ELR (cell line): Measurements from ENCODE around the gene HSD11B2.

Experiments used
- DNase-seq: peaks from one replicate; pipeline ENCODE4 v3.0.0-alpha.2; 2015; ENCODE audit warnings: low read depth

The HSD11B2 gene

DNA sequence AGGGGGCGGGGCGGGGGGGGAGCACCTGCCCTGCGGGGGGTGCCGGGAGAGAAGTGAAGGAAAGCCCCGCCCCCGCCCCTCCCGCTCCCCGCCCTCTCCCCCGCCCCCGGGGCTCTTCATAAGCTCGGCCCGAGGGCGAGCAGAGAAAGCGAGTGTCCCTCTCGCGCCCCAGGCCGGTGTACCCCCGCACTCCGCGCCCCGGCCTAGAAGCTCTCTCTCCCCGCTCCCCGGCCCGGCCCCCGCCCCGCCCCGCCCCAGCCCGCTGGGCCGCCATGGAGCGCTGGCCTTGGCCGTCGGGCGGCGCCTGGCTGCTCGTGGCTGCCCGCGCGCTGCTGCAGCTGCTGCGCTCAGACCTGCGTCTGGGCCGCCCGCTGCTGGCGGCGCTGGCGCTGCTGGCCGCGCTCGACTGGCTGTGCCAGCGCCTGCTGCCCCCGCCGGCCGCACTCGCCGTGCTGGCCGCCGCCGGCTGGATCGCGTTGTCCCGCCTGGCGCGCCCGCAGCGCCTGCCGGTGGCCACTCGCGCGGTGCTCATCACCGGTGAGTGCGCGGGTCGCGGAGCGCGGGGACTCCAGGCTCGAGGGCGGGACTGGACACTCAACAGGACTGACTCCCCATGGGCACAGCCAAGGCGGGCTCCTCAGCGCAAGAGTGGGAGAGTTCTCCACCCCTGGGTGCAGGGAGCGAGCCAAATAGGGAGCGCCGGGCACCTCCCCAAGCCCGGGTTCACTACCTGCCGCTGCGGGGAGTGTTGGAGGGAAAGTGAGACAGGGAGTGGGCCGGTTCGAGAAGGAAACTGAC, at the start of gene HSD11B2:
HSD11B2 (plus strand) TSS at position 145 of the 798 bp plus-strand sequence; CDS start at position 273, 128 bp downstream.
- peak; percentile 63 for DNase-seq

DNA sequence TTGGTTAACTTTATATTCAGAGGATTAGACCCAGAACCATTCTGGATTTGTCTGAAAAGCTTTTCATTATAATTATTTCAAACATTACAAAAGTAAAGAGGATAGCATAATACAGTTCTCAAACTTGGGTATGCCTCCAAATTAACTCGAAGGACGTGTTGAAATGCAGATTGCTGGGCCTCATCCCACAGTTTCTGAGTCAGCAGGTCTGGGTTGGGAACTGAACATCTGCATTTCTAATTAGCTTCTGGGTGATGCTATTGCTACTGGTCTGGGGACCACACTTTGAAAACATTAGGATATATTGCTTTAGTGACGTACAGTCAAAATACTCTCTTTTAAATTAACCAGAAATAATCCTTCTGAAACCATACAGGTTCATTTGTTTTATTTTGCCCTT, 47.6 kb upstream of the HSD11B2 start:
- no peak for DNase-seq

DNA sequence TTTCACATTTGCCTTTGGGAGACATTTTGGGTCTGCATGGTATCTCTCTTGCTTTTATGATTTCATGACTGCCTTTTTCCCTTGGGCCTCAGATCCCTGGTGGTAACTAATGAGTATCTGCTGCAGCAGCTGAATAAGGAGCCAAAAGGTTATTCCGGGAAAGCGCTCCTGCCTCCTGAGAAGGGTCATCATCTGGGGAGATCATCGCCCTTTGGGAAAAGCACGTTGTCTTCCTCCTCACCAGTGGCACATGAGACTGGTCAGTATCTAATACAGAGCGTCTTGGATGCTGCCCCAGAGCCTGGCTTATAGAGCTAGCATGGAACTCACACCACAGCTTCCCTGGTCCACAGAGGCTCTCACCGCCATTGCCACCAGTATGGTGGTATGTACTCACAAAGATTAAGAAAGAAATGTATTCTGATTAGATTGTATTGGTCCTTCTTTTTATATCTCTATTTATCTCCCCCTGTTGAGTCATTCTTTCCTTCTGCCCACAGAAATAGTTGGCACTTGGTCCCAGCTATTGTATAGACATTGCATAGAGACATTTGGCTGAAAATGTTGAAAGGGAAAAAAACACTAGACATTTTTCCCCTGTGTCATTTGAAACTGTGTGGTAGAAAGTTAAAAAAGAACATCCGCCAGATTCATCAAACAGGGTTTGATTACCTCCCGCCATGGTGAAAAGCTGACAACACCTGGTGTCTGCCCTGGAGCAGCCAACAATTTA, 46.0 kb upstream of the HSD11B2 start:
- DNase-seq, result no peak

DNA sequence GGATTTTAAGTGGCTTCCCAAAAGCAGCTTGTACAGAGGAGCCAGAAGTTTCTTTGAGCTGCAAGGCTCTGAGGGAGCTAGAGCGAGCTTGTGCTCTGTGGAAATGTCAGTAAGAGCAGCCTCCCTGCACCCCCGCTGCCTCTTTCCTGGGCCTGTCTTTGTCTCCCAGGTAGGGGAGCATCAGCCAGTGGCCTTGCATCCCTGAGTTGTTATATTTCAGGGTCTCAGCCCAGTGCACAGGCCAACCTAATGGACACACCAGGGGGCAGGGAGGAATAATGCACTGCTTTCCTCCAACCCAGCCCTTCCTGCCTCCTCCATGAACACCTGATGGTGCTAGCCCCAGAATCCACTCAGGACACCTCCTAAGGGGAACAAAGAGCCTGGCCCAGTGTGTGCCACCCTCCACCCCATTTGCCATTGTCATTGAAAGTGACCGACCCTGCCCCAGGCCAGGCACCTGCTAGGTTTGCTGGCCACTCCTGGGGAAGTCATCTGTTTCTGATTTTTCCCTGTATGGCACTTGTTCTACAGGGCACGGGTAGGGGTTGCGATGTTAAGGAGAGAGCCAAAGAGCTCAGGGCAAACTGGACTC, 44.0 kb upstream of the HSD11B2 start:
- no peak for DNase-seq

DNA sequence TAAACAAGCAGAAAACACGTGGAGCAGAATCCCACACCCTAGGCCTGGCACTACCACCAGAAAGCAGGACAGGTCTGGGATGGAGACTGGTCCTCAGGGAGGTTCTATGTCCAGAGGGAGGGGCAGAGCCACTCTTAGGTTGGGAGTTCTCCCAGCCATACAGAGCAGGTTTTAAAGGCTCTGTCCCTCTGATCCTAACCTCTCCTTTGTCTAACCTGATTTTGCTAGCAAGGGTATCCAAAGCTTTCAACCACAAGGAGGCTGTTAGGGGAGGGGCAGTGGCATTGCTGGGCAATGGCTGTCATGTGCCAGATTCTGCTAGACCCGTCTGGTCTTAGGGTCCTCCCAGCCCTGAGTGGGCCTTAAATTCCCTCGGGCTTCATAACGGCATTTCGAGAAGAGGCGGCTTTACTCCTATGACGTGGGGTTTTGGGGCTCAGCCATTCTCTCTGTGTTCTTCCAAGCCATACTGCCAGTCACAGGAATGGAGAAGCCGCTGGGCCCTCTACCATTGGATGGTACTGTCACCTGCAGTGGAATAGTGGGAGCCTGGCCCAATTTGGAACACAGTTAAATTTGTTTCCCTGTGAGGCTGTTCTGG, 43.3 kb upstream of the HSD11B2 start:
- DNase-seq, result no peak

DNA sequence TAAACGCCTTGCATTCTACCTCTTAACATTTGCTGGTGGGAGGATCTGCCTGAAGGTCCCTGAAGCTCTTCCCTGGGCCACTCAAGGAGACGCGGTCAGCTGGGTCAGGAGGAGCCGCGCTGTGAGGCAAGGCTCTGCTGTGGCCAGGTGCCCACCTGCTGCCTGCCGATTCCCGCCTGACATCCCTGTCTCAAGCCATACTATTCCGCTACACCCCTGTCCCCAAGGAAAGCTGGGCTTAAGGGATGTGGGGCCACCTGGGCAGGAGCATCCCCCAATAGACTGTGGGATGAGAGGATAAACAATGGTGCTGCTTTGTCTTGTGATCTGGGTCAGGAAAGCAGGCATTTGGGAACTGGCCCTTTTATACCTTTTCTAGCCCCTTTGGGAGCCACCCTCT, 42.7 kb upstream of the HSD11B2 start:
- DNase-seq, result no peak

DNA sequence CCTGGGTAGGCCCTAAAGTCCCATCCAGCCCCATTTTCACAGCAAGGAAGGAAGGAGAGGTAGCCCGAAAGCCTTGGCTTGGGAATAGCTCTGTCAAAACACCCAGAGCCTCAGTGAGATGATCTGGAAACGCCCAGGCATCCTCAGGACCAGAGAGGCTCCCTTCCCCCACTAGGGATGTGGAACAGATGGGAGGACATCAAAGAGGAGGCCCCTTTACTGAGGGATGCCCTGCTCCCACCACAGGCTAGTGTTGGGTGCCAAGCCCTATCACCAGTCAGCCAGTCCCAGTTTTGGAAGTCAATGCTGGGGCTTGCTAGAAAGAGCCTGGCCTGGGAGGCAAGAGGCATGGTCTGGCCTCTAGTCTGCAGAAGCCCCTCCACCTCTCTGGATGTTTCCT, 42.3 kb upstream of the HSD11B2 start:
- DNase-seq, result no peak

DNA sequence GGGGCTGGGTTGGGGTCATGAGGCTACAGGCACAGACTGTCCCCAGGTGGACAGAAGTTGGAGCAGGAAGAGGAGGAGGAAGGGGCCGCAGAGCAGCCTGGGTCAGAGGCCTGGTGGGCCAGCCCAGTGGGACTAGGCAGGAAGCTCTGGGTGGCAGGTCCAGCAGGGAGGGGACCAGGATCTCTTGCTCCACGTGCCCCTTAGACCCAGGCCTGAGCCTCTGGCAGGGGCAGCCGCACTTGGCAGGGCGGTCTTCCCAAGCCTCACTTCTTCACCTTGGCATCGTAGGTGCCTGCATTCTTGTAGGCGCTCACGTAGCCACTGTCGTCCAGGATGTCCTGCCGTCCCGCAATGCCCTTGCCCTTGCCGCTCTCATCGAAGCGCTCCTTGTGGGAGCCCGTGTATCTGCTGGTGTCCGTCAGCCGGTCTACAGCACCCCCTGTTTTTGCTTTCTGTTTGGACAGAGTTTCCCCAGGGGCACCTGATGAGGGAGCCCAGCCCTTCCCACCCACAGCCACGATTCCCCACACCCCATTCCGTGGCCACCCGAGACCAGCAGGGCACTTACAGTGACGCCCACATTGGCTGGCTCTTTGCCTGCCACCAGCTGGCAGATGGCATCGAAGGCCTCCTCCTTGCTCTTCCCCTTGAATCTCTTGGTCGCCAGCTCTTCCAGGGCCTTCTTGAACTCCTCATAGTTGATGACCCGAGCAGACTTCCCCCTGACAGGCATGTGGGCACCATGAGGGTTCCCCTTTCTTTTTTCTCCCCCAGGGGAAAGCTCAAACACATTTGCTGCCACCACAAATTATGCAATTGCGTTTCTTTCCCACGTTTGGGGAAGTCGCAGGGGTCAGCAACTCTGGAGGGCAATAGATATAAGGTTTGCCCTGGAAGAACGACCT, 40.8 kb upstream of the HSD11B2 start:
- no peak for DNase-seq

DNA sequence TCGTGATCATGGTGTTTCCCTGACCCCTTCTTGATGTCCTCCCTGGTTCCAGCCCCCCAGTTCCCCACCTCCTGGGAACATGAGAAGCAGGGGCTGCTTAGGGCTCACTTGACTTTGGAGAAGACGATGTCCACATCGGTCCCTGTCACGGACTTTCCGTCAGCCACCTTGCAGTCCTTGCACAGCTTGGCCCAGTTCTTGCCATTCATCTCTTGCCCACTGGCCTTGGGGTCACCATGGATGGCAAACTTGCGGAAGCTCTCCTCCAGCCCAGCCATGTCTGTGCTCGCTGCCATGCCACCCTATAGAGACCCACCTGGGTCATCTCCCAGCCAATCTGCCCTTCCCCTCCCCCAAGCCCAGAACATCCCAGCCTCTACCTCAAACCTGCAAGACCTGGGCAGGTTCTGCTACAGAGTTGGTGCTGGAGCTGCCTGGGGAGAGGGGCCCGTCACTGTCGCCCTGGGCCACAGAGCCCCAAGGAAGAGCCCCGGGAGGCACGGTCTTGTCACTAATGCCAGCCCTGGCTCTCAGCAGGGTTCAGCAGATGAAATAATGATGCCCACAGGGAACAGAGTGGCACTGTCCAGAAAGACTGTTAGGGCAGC, 40.0 kb upstream of the HSD11B2 start:
- DNase-seq, result no peak

DNA sequence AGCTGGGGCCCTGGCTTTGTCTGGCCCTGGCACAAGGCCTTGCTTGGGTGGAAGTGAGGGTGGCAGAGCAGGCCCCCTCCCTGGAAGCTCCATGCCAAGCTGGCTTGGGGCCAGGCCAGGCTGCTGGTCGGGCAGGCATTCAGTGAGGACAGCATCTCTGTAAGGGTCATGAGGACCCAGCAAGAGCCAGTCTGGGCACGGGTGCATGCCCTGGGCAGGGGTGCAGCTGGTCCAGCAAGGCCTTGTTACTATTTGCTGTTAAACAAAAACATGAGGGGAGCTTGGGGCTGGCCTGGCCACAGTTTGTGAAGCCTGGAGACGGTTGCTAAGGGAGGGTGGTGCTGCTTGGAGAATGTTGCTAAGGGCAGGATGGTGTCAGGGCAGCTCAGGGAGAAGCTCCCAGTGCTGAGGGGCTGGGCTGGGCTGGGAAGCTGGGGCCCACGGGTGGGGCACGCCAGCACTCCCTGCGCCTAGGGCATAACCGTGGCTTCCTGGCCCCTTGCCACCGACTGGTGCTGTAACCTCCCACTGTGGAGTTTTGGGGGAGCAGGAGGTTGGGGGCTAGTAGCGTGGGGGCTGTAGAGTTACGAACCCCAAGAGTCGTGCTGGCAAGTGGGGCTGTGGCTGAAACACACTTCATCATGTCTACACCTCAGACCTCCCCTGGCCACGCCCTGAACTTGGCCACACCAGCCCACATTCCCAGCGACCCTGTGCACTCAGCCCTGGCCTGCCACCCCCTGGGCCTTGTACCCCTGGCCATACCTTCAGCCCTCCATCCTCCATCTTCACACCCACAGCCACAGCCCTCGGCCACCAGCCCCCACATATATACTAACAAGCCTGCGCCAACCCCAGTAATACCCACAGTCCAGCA, 39.3 kb upstream of the HSD11B2 start:
- DNase-seq, result no peak

DNA sequence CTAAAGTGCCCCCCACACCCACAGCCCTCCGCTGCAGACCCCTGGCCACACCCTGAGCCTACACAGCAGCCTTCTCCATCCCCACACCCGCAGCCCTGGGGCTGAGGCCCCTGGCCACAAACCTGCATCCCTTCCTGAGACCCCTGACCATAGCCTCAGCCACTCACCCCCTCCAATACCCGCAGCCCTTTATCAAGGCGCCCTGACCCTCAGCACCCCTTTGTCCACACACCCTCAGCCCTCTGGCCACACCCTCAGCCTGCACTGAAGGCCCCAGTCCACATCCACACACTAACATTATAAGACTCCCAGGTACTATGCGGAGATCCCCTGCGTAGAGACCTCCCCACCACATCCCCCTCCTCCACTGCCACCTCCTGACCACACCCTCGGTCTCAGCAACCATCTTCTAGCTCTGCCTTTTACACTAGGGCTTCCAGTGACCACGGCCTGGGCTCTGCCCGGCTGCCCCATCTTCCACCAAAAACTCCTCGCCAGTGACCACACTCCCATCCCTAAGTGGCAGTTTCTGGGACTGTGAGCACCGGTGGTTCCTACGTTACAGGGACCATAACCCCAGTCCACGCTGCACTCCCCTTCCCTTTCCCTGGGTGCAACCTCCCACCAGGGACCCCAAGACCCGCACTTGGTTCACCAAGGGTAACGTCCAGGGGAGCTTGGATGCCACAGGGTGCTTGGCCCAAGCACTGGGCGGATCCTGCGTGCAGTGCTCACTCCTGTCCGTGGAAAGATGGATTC, 38.4 kb upstream of the HSD11B2 start:
- no peak for DNase-seq

DNA sequence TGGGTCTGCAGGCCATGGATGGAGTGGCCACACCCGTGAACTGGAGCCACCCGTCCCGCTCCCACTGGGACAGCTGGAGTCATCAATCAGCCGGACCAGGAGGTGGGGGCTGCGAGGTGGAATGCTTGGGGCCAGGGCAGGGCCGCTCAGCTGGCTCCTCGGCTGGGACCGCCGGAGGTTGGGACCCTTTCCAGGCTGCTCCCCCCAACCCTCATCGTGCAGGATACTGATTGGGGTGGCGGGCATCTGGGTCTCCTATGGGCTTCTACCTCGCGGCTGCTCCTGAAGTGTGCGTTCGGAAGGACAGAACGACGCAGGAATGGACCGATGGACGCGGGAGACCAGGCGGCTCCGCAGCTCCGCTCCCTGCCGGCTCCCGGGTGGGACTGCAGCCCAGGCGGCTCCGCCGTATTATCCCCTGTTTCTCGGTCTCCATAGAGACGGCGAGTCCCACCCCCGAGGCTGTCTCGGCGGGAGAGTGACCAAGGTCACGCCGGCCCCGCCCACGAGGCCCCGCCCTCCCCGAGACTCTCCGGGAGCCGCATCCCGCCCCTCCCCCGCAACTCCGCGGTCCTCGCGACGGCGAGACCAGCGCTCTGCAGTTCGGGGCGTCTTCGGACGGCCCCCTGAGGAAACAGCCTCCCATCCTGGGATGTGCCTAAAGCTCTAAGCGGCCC, 37.7 kb upstream of the HSD11B2 start, which contains the start of gene TPPP3:
TPPP3 (minus strand) TSS at position 388 of the 677 bp plus-strand sequence. CDS start 2,387 bp downstream, outside the sequence.
- peak; percentile 88 for DNase-seq

DNA sequence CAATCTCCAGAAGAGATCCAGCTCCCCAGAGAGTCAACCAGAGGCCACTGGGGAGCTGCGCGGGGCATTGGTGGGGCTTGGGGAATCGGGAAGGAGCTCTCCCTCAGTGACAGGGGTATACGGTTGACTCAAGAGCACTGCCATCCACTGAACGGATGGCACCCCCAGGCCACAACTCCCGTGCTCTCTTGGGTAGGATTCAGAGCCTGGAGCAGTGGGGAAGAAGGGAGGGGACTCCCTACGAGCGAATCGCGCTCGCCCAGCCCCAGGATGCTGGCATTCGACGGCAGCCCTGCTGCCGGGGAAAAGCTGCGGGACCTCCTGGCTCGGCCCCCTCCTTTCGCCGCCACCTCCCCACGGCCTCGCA, 37.1 kb upstream of the HSD11B2 start:
- DNase-seq, result no peak

DNA sequence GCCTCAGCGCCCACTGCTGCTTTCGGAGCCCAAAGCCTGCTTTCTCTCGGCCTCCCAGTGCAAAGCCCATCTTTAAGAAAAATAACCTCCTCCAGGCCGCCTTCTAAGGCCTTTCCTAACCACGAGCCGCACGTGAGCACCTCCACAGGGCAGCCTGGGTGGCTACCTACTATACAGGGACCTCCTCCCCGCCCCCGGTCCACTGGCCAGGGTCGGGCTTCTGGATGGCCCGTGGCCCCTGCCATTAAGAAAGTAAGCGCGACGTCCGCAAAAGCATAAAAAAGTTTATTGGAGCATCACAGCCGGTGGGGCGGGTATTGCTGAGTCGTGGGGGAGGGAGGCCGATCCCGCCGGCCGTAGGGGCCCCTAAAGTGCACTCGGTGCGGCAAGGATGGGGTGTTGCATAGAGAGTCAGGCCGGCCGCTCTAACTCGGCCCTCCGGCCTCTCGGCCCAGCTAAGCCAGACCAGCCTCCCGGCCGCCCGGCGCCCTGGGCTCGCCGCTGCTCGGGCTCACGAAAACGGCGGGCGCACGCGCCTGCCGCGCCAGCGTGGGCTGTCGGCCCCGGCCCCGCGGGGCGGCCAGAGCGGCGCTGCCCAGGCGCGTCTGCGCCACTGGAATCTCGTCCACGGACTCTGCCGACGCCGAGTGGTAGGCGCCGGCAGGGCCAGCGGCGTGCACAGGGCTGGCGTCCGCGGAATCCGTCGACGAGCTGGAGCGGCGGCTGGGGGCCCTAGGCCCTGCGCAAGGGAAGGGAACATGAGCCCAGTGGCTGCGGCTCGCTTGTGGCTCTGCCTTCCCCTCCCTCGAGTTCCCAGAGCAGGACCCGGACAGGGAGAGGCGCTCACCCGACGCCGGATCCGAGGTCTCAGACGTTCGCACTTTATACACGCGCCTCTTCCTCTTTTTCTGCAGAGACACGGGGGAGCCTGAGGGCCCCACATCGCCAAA, 36.5 kb upstream of the HSD11B2 start:
- DNase-seq, result no peak

DNA sequence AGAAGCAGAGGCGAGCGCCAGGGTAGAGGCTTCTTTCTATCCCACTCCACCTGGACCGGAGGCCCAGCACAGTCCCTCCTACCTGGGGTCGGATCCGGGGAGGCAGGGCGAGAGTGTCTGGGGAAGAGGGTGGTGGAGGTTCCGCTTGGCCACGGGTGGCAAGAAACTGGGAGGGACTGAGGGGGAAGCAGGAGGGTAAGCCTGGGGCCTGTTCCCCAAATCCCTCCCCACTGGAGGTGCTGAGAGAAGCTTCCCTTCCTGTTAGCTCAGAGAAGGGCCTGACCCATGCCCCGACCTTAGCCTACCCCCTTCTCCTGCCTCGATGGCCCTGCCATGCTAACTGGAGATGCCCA, 35.8 kb upstream of the HSD11B2 start:
- no peak for DNase-seq

DNA sequence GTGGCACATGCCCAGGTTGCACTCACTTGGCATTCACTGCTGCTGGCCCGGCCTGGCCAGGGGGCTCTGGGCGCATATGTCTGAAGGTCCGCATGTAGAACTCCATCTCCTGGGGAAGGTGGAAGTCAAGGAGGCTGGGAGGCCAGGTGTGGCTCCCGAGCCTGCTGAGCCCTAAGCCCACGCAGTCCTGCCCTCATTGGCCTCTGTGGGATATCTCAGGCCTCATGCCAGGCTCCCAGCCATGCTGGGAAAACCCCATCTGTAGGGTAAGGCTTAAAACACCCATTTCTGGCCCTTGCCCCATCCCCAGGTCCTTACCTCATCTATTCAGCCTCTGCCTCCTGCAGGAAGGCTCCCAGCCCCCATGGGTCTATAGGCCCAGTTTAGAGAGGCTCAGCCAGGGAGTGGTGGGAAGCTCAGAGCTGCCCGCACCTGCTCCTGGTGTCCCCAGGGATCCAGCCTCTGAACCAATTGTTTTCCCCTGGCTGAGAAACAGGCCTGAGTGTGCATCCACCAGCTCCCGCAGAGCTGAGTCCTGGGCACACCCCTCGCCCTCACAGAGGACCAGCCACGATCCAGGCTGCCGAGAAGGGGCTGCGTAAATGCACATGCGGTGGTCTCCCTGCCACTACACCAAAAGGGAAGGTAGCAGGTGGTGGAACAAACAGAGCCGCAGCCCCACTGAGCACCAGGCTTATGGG, 35.3 kb upstream of the HSD11B2 start:
- DNase-seq, result no peak
